HL-60 (cell line): Measurements from ENCODE around the gene FHL2.
"Not testable (repeated sequence)": the region's sequence is repeated elsewhere in the genome, so short reads cannot be mapped to it uniquely, and the experiment has no call there.

Experiments used
- DNase-seq, 2 experiments: peaks; one replicate each; pipeline ENCODE4 v3.0.0-alpha.2; 2010 to 2020; ENCODE audit warnings: low read depth in 1 of 2, low spot score in 1 of 2
- H3K27ac ChIP-seq: fragments of 250-450 bp; sonication (Bioruptor Pico); replicated peaks from 2 replicates; pipeline ENCODE4 v1.5.1; 2020; ENCODE audit warnings: mild to moderate bottlenecking, moderate library complexity
- H3K27me3 ChIP-seq: fragments of 250-450 bp; sonication (Bioruptor Pico); 2 replicates; pipeline ENCODE4 v1.5.1; 2021; ENCODE audit warnings: mild to moderate bottlenecking, moderate library complexity; ENCODE audit not compliant: insufficient read depth, poor library complexity, severe bottlenecking
- H3K4me3 ChIP-seq: replicated peaks from 2 replicates; pipeline ENCODE4 v1.5.1; 2011; ENCODE audit warnings: mild to moderate bottlenecking, control low read depth, low read length; ENCODE audit not compliant: insufficient read depth
- GABPA ChIP-seq: IDR thresholded peaks from 2 replicates; pipeline ENCODE4 v1.6.1; 2012; ENCODE audit warnings: low read depth
- POLR2AphosphoS5 ChIP-seq: IDR thresholded peaks from 2 replicates; pipeline ENCODE4 v1.6.1; 2012; ENCODE audit warnings: low read depth
- SPI1 ChIP-seq: IDR thresholded peaks from 2 replicates; pipeline ENCODE4 v1.6.1; 2012; ENCODE audit warnings: low read depth, mild to moderate bottlenecking, borderline replicate concordance
- TF ChIP-seq, protein P1 (sequence below): IDR thresholded peaks from one replicate; pipeline ENCODE4 v1.5.1; 2011; ENCODE audit warnings: low read length, control low read depth, inconsistent platforms; ENCODE audit not compliant: insufficient read depth
- TF ChIP-seq, protein P2 (sequence below): IDR thresholded peaks from 2 replicates; pipeline ENCODE4 v1.6.1; 2012; ENCODE audit warnings: low read depth; ENCODE audit not compliant: insufficient replicate concordance

Gene FHL2

DNA sequence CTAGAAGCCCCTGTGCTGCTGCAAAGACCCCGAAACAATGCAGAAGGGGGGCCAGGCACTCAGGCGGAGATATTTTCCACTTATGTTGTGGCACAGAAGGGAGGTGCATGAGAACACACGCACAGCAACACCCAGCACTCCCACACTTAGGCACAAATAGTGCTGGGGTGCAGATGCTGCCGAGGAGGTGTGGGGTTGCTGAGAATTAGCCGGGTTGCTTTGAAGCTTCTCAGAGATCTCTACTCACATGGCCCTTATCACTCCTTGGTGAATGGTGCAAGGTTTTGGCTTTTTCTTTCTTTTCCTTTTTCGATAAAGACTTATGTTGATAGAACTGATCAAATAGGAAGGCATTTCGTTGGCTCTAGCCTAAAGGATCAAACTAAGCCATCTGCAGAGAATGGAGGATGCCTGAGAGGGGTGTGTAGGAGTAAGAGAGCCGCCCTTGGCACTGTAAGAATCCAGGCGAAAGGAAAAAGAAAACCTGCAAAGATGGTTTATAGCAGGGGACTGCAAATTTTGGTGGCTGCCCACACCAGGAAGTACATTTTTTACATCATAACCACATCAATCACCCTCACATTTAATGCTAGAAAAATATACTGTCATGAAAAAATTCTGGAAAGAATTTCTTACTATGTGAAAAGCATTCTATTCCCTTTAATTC lies 27.9 kb upstream of the FHL2 start:
- TF ChIP-seq POLR2AphosphoS5 = no peak
- TF ChIP-seq GABPA = no peak
- TF ChIP-seq, protein P1, sequence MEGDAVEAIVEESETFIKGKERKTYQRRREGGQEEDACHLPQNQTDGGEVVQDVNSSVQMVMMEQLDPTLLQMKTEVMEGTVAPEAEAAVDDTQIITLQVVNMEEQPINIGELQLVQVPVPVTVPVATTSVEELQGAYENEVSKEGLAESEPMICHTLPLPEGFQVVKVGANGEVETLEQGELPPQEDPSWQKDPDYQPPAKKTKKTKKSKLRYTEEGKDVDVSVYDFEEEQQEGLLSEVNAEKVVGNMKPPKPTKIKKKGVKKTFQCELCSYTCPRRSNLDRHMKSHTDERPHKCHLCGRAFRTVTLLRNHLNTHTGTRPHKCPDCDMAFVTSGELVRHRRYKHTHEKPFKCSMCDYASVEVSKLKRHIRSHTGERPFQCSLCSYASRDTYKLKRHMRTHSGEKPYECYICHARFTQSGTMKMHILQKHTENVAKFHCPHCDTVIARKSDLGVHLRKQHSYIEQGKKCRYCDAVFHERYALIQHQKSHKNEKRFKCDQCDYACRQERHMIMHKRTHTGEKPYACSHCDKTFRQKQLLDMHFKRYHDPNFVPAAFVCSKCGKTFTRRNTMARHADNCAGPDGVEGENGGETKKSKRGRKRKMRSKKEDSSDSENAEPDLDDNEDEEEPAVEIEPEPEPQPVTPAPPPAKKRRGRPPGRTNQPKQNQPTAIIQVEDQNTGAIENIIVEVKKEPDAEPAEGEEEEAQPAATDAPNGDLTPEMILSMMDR = no peak
- TF ChIP-seq, protein P2, sequence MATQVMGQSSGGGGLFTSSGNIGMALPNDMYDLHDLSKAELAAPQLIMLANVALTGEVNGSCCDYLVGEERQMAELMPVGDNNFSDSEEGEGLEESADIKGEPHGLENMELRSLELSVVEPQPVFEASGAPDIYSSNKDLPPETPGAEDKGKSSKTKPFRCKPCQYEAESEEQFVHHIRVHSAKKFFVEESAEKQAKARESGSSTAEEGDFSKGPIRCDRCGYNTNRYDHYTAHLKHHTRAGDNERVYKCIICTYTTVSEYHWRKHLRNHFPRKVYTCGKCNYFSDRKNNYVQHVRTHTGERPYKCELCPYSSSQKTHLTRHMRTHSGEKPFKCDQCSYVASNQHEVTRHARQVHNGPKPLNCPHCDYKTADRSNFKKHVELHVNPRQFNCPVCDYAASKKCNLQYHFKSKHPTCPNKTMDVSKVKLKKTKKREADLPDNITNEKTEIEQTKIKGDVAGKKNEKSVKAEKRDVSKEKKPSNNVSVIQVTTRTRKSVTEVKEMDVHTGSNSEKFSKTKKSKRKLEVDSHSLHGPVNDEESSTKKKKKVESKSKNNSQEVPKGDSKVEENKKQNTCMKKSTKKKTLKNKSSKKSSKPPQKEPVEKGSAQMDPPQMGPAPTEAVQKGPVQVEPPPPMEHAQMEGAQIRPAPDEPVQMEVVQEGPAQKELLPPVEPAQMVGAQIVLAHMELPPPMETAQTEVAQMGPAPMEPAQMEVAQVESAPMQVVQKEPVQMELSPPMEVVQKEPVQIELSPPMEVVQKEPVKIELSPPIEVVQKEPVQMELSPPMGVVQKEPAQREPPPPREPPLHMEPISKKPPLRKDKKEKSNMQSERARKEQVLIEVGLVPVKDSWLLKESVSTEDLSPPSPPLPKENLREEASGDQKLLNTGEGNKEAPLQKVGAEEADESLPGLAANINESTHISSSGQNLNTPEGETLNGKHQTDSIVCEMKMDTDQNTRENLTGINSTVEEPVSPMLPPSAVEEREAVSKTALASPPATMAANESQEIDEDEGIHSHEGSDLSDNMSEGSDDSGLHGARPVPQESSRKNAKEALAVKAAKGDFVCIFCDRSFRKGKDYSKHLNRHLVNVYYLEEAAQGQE = no peak
- TF ChIP-seq SPI1 = no peak
- Histone ChIP-seq H3K27ac (no peak overlapping the region), H3K4me3 (no peak overlapping the region), H3K27me3 (no peaks in the 10 kb centered on the region)
- no peak for DNase-seq

DNA sequence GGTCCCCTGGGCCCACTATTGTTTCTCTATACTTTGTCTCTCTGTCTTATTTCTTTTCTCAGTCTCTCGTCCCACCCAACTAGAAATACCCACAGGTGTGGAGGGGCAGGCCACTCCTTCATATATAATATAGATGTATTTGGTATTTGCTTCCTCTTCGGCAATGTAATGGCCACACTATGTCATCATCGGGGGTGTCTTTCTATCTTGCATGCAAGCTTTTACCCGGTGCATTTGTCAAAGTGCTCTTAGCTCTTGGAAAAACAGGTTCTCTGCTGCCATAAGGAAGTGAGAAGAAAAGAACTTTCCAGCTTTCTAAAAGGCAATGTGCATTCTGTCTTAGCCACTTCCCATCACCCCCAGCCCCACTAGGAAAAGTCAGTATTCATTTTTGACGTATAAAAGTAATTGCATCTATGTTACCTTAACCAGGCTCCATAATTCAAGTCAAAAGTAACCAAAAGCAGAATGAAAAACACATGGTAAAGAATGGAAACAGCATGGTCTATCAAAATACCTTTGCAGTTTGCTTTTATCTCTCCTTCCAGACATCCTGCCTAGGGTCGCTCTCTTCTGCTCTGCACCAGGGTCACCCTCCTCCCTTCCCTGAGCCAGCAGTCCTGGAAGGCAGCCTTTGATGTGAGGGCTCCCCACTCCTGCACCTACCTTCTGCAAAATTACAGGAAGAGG lies 27.2 kb upstream of the FHL2 start:
- DNase-seq = no peak
- TF ChIP-seq SPI1 = no peak
- TF ChIP-seq, protein P1 = no peak
- no peak for TF ChIP-seq POLR2AphosphoS5
- TF ChIP-seq GABPA = no peak
- TF ChIP-seq, protein P2 = no peak
- H3K4me3 ChIP-seq = no peak overlapping the region
- no peak overlapping the region for H3K27ac ChIP-seq
- H3K27me3 ChIP-seq = no peaks in the 10 kb centered on the region

DNA sequence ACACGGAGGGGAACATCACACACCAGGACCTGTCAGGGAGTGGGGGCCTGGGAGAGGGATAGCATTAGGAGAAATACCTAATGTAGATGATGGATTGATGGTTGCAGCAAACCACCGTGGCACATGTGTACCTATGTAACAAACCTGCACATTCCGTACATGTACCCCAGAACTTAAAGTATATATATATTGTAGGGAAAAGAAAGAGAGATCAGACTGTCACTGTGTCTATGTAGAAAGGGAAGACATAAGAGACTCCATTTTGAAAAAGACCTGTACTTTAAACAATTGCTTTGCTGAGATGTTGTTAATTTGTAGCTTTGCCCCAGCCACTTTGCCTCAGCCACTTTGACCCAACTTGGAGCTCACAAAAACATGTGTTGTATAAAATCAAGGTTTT lies 26.0 kb upstream of the FHL2 start:
- not testable (repeated sequence) for H3K27me3 ChIP-seq, H3K4me3 ChIP-seq, DNase-seq, H3K27ac ChIP-seq

DNA sequence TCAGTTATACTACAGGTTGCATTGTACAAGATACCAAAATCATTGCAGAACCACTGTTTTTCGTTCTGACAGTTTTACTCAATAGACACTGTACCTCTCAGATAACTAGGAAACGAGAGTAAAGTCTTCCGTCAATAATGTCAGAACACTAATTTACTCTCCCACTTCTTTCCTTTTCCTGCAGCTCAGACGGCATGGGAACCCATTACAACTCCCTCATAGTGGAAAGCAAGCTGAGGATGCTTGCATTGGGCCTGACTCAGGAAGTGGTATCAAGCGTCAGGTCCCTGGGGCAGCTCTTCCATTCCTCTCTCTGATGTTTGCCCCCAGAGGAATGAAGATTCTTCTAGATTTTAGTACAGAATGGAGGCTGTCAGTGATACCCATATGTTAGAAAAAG lies 23.9 kb upstream of the FHL2 start:
- Histone ChIP-seq H3K27ac (no peak overlapping the region), H3K27me3 (no peaks in the 10 kb centered on the region), H3K4me3 (no peak overlapping the region)
- TF ChIP-seq SPI1 (no peak), POLR2AphosphoS5 (no peak), GABPA (no peak)
- TF ChIP-seq, protein P2 = no peak
- TF ChIP-seq, protein P1 = no peak
- DNase-seq = no peak
